Upper lobe of left lung (tissue), 6 donors: ENCODE data around the gene PSD2. TPM values are rescaled to one million over a fixed set of nuclear protein-coding genes. Genes with fewer than 3 reads are reported as not detected.

ENCODE experiments used
- ATAC-seq, 2 donors: fragments of 200-7000 bp; cut with Tn5 transposase; one replicate each; pipeline ENCODE4 v1.9.1; 2022; ENCODE audit warnings: mild to moderate bottlenecking in 2 of 2, moderate library complexity in 2 of 2; ENCODE audit not compliant: low FRiP score in 2 of 2
- DNase-seq, 2 donors: peaks; one replicate each; pipeline ENCODE4 v3.0.0-alpha.2; 2019 to 2020
- H3K27ac ChIP-seq, 4 donors: fragments of 200-600 bp; sonication (generic); one replicate each; pipeline ENCODE4 v1.5.1; 2016 to 2019
- H3K27me3 ChIP-seq, 4 donors: fragments of 200-600 bp; sonication (generic); one replicate each; pipeline ENCODE4 v1.5.1; 2017 to 2019
- H3K36me3 ChIP-seq, 4 donors: fragments of 200-600 bp; sonication (generic); one replicate each; pipeline ENCODE4 v1.5.1; 2016 to 2019
- H3K4me1 ChIP-seq, 4 donors: fragments of 200-600 bp; sonication (generic); one replicate each; pipeline ENCODE4 v1.5.1; 2018 to 2019
- H3K4me3 ChIP-seq, 4 donors: fragments of 200-600 bp; sonication (generic); one replicate each; pipeline ENCODE4 v1.5.1; 2017 to 2019; ENCODE audit warnings: mild to moderate bottlenecking in 2 of 4, moderate library complexity in 1 of 4
- H3K9me3 ChIP-seq, 4 donors: fragments of 200-600 bp; sonication (generic); one replicate each; pipeline ENCODE4 v1.5.1; 2018 to 2019
- EP300 ChIP-seq, 4 donors: sonication (generic); formaldehyde crosslinking; IDR thresholded peaks; one replicate each; pipeline ENCODE4 v1.5.1; 2017; ENCODE audit warnings: antibody characterized with exemption in 4 of 4, control low read depth in 2 of 4
- POLR2A ChIP-seq, 4 donors: fragments of 450-650 bp; IDR thresholded peaks; one replicate each; pipeline ENCODE4 v1.5.1; 2016 to 2017; ENCODE audit warnings: antibody characterized with exemption in 4 of 4, mild to moderate bottlenecking in 2 of 4
- POLR2AphosphoS5 ChIP-seq, 2 donors: sonication (generic); formaldehyde crosslinking; IDR thresholded peaks; one replicate each; pipeline ENCODE4 v1.5.1; 2017; ENCODE audit warnings: antibody characterized with exemption in 2 of 2
- whole genome bisulfite sequencing, 2 donors: methylation state at CpG; one replicate each; pipeline ENCODE4 v1.1.5; 2017 to 2018; 5-methylcytosine and 5-hydroxymethylcytosine counted together
- total RNA-seq, 6 donors: library from RNA; depleted of rRNA in 4 of 6; stranded (reverse); fragments of >200 nt in 4 of 6; gene quantifications; one replicate each; pipeline versions ENCODE4 v1.1.0 to v1.2.1, GENCODE V29; 2016 to 2021
- TF ChIP-seq, protein P1 (sequence below), 6 experiments: fragments of 450-650 bp in 4 of 6; fragments of 200-600 bp in 2 of 6; sonication (generic) in 2 of 6; IDR thresholded peaks; one replicate each; pipeline ENCODE4 v1.5.1; 2016 to 2019; ENCODE audit warnings: antibody characterized with exemption in 6 of 6
- donor health status: DM: no; HTN: no; CAD: no; lungs with moderate emphysema.
- donor health status: DM: no; HTN: yes; CAD: no; lungs with severe emphysema.

Gene PSD2
- total RNA-seq, 6 donors from 2014 or later, result 0.10 to 0.15 (median 0.11) TPM; not detected in 3

- Histone ChIP-seq H3K36me3 (no peaks in the 10 kb centered on the region), H3K9me3 (no peaks in the 10 kb centered on the region), H3K4me1 (peaks cover 0 to 10% (median 7%) of the 10 kb centered on the region in 4 donors), H3K27me3 (no peaks in the 10 kb centered on the region), H3K27ac (no peak overlapping the region), H3K4me3 (peak overlapping the region in 1 of 4 donors; percentile 4)
- TF ChIP-seq, protein P1, sequence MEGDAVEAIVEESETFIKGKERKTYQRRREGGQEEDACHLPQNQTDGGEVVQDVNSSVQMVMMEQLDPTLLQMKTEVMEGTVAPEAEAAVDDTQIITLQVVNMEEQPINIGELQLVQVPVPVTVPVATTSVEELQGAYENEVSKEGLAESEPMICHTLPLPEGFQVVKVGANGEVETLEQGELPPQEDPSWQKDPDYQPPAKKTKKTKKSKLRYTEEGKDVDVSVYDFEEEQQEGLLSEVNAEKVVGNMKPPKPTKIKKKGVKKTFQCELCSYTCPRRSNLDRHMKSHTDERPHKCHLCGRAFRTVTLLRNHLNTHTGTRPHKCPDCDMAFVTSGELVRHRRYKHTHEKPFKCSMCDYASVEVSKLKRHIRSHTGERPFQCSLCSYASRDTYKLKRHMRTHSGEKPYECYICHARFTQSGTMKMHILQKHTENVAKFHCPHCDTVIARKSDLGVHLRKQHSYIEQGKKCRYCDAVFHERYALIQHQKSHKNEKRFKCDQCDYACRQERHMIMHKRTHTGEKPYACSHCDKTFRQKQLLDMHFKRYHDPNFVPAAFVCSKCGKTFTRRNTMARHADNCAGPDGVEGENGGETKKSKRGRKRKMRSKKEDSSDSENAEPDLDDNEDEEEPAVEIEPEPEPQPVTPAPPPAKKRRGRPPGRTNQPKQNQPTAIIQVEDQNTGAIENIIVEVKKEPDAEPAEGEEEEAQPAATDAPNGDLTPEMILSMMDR (IDR thresholded peaks at IDR 0.05), result no peak
- TF ChIP-seq EP300 (IDR thresholded peaks at IDR 0.05) (no peak), POLR2A (IDR thresholded peaks at IDR 0.05) (no peak), POLR2AphosphoS5 (IDR thresholded peaks at IDR 0.05) (no peak)
- WGBS, 2 donors, result 80 to 90% methylated on average over 3 to 5 of the region's 5 CpGs
- ATAC-seq, result no peak
- no peak for DNase-seq
Observed at GRCh38 chr5:139881143-139881733, 85.6 kb downstream of the PSD2 start.

DNA sequence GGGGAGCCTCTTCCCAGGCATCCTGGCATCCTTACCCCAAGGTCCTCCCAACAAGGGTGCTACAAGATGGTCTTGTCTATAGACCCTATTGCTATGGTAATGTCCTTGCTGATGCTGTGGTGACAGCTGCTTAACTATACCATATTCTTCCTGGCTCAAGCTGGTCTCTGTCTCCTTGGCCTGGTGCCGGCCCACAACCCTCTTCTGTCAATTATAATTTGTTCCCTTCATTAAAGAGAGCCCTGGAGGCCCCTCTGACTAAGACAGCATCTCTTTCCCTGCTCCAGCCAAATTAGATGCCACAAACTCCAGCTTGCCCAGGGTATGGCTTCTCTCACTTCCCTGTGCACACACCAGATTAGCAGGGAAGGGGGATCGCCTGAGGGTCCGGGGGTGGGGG is 86.7 kb downstream of the PSD2 start:
- ATAC-seq, result no peak
- Histone ChIP-seq H3K27me3 (no peaks in the 10 kb centered on the region), H3K4me1 (peaks cover 0 to 10% (median 7%) of the 10 kb centered on the region in 4 donors), H3K9me3 (no peaks in the 10 kb centered on the region), H3K4me3 (no peak overlapping the region), H3K27ac (no peak overlapping the region), H3K36me3 (no peaks in the 10 kb centered on the region)
- DNase-seq, result no peak
- 88 to 90% methylated on average over 3 of the region's 3 CpGs for WGBS, 2 donors
- TF ChIP-seq, protein P1 (IDR thresholded peaks at IDR 0.05), result no peak
- TF ChIP-seq EP300 (IDR thresholded peaks at IDR 0.05), result no peak
- no peak for TF ChIP-seq POLR2A (IDR thresholded peaks at IDR 0.05)
- TF ChIP-seq POLR2AphosphoS5 (IDR thresholded peaks at IDR 0.05), result no peak

DNA sequence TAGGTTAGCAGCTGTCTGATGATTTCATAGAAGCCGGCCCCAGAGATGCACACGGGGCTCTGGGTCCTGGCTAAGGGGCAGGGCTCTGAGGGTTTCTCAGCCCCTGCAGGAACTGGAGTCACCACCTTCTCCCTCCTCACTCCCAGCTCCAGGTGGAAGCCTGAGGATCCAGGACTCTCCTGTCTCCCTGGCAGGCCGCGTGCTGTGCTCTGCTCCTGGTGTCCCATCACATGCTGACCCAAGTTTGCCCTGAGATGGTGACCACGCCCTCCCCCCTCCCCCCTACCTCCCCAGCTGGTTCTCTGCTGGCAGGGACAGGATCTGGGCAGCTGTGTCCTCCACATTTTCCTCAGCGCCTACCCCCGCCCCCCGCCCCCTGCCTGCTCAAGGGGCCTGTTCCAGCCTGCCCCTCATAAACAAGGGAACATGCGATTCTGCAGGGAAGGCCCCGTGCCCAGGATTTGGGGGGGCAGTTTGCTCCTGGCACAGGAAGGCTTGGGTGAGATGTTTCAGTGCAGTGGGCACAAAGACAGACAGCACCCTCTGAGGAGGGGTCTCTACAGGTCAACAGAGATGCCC is 87.4 kb downstream of the PSD2 start:
- no peaks in the 10 kb centered on the region for H3K9me3 ChIP-seq
- H3K4me1 ChIP-seq, result peaks cover 0 to 10% (median 7%) of the 10 kb centered on the region in 4 donors
- TF ChIP-seq, protein P1 (IDR thresholded peaks at IDR 0.05), result no peak
- TF ChIP-seq POLR2A (IDR thresholded peaks at IDR 0.05), result no peak
- no peak for TF ChIP-seq EP300 (IDR thresholded peaks at IDR 0.05)
- no peak for TF ChIP-seq POLR2AphosphoS5 (IDR thresholded peaks at IDR 0.05)
- no peaks in the 10 kb centered on the region for H3K36me3 ChIP-seq
- no peak for ATAC-seq
- no peaks in the 10 kb centered on the region for H3K27me3 ChIP-seq
- no peak for DNase-seq
- WGBS, 2 donors, result 70 to 93% methylated on average over 4 to 10 of the region's 10 CpGs
- no peak overlapping the region for H3K27ac ChIP-seq
- no peak overlapping the region for H3K4me3 ChIP-seq

DNA sequence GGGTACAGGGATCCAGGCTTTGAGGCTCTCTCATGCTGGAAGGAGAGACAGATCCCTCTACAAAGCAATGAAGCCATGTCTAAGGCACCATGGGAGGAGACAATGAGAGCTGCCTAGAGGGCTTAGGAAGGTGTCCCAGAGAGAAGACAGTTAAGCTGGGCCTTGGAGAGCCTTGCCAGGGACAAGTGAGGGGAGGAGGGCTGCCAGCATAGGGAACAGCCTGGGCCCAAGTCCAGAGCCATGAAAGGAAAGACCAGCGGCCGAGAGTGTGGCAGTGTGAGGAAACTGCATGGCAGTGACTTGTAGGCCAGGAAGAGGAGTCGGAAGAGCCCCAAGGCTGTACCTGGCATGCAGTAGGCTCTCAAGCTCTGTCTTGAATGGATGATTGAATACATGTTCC is 88.5 kb downstream of the PSD2 start:
- H3K27ac ChIP-seq, result no peak overlapping the region
- no peaks in the 10 kb centered on the region for H3K9me3 ChIP-seq
- no peaks in the 10 kb centered on the region for H3K27me3 ChIP-seq
- DNase-seq, result no peak
- peaks cover 0 to 10% (median 7%) of the 10 kb centered on the region in 4 donors for H3K4me1 ChIP-seq
- ATAC-seq, result no peak
- H3K4me3 ChIP-seq, result no peak overlapping the region
- H3K36me3 ChIP-seq, result no peaks in the 10 kb centered on the region
- TF ChIP-seq EP300 (IDR thresholded peaks at IDR 0.05) (no peak), POLR2A (IDR thresholded peaks at IDR 0.05) (no peak), POLR2AphosphoS5 (IDR thresholded peaks at IDR 0.05) (no peak)
- WGBS, 2 donors, result 70 to 79% methylated on average over 3 of the region's 3 CpGs

- Histone ChIP-seq H3K27ac (no peak overlapping the region), H3K36me3 (no peaks in the 10 kb centered on the region), H3K9me3 (no peaks in the 10 kb centered on the region), H3K4me3 (no peak overlapping the region), H3K27me3 (no peaks in the 10 kb centered on the region), H3K4me1 (peaks cover 0 to 10% (median 7%) of the 10 kb centered on the region in 4 donors)
- WGBS, 2 donors, result 69 to 82% methylated on average over 3 of the region's 3 CpGs
- ATAC-seq (no peak), DNase-seq (no peak)
- TF ChIP-seq POLR2A (IDR thresholded peaks at IDR 0.05) (no peak), EP300 (IDR thresholded peaks at IDR 0.05) (no peak), POLR2AphosphoS5 (IDR thresholded peaks at IDR 0.05) (no peak)
- TF ChIP-seq, protein P1 (IDR thresholded peaks at IDR 0.05), result no peak
Observed at GRCh38 chr5:139884734-139885133, 89.1 kb downstream of the PSD2 start.
